Glutamatergic neuron (in vitro differentiated cells): ENCODE results near the gene INO80D. TPM values are rescaled to one million over a fixed set of nuclear protein-coding genes. Genes with fewer than 3 reads are reported as not detected.
"Not testable (repeated sequence)": the region's sequence is repeated elsewhere in the genome, so short reads cannot be mapped to it uniquely, and the experiment has no call there.

Source experiments
- DNase-seq: peaks from one replicate; pipeline ENCODE4 v3.0.0; 2022
- H3K27ac Mint-ChIP-seq: one replicate; pipeline ENCODE4 v1.8.0; 2020; ENCODE audit warnings: mild to moderate bottlenecking, mixed read lengths, inconsistent platforms; ENCODE audit not compliant: unreplicated experiment
- H3K27me3 Mint-ChIP-seq: one replicate; pipeline ENCODE4 v1.8.0; 2020; ENCODE audit warnings: mild to moderate bottlenecking, moderate library complexity, mixed read lengths, inconsistent platforms; ENCODE audit not compliant: unreplicated experiment
- H3K36me3 Mint-ChIP-seq: one replicate; pipeline ENCODE4 v1.8.0; 2020; ENCODE audit warnings: mild to moderate bottlenecking, mixed read lengths, inconsistent platforms; ENCODE audit not compliant: unreplicated experiment
- H3K4me1 Mint-ChIP-seq: one replicate; pipeline ENCODE4 v1.8.0; 2020; ENCODE audit warnings: mild to moderate bottlenecking, low read depth, mixed read lengths, inconsistent platforms; ENCODE audit not compliant: unreplicated experiment
- H3K4me3 Mint-ChIP-seq: one replicate; pipeline ENCODE4 v1.8.0; 2020; ENCODE audit warnings: mild to moderate bottlenecking, mixed read lengths, inconsistent platforms; ENCODE audit not compliant: unreplicated experiment
- H3K9me3 Mint-ChIP-seq: one replicate; pipeline ENCODE4 v1.8.0; 2020; ENCODE audit warnings: mild to moderate bottlenecking, moderate library complexity, mixed read lengths, inconsistent platforms; ENCODE audit not compliant: unreplicated experiment
- total RNA-seq: library from RNA; stranded (reverse); fragmentation: NEBNext Ultra II Directional; extraction: Animal tissue kit (Norgen Biotek cat#: 25700); gene quantifications from one replicate; pipeline ENCODE4 v1.2.1, GENCODE V29; 2021; ENCODE audit not compliant: unreplicated experiment
- TF ChIP-seq, protein P1 (sequence below): fragments of 200-600 bp; sonication (generic); IDR thresholded peaks from one replicate; pipeline ENCODE4 v1.5.0; 2021; ENCODE audit not compliant: partially characterized antibody, unreplicated experiment

INO80D gene
- total RNA-seq, 1 donor from 2014 or later = 25.0 TPM

DNA sequence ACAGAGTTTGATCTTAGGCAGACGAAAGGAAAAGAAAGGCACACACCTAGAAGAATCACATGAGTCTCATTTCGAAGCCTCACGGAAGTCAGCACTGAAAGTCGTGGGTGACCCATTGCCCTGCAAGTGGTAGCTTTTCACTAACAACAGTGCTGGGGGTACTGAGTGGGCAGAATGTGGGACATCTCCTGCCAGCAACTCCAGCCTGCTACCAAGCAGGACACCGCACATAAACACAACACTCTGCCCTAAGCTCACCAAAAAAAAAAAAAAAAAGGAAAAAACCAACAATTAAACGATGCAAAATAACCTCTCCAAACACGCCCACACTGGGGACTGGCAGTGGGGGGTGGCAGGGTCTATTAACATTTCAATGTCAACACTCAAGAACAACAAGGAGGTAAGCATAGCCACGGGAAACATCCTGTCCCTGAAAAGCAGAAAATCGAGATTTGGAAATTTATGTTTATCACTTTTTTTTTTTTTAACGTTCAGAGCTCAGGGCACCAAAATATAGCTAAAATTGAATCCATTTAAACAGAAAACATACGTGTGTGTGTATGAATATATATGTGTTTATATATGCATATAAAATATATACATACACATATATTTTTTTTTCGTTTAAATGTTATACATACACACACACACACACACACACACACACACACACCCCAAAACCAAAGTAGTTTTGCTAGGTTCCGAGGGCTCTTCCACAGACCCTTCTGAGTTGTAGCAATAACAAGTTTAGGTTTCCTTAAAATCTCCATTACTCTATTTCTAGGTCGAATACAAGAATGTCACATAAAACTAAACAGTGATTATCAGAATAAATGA is 2.2 kb downstream of the INO80D start:
- H3K27ac Mint-ChIP-seq = peak overlapping the region; percentile 80
- peaks cover 7% of the 10 kb centered on the region for H3K27me3 Mint-ChIP-seq
- peaks cover 12% of the 10 kb centered on the region for H3K9me3 Mint-ChIP-seq
- H3K4me1 Mint-ChIP-seq = peaks cover 15% of the 10 kb centered on the region
- H3K36me3 Mint-ChIP-seq = no peaks in the 10 kb centered on the region
- no peak for DNase-seq
- TF ChIP-seq, protein P1, sequence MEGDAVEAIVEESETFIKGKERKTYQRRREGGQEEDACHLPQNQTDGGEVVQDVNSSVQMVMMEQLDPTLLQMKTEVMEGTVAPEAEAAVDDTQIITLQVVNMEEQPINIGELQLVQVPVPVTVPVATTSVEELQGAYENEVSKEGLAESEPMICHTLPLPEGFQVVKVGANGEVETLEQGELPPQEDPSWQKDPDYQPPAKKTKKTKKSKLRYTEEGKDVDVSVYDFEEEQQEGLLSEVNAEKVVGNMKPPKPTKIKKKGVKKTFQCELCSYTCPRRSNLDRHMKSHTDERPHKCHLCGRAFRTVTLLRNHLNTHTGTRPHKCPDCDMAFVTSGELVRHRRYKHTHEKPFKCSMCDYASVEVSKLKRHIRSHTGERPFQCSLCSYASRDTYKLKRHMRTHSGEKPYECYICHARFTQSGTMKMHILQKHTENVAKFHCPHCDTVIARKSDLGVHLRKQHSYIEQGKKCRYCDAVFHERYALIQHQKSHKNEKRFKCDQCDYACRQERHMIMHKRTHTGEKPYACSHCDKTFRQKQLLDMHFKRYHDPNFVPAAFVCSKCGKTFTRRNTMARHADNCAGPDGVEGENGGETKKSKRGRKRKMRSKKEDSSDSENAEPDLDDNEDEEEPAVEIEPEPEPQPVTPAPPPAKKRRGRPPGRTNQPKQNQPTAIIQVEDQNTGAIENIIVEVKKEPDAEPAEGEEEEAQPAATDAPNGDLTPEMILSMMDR = no peak
- peak overlapping the region; percentile 92 for H3K4me3 Mint-ChIP-seq

DNA sequence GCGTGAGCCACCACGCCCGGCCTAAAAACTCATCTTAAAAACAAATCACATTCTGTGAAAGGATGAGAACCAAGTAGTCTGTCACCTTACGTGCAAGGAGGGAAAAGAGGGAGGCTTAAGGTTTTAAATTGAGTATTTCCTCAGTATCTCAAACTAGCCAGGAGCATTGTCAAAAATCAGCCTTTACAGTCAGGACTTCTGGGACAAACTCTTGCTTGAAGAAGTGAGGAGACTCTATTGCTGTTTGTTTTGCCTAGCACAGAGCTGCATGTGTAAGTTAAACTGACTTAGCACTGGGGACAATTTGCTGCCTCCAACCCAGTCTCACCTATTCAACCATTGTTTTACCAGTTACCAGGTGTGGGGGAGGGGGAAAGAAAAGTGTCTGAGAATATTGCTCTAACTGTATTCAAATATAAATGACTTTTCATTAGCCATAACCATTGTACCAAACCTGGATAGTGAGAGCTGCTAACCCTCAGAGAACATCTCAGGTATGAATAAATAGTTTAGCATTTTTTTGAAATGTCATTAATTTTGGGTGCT is 3.6 kb downstream of the INO80D start:
- no peak overlapping the region for H3K4me3 Mint-ChIP-seq
- no peak for DNase-seq
- TF ChIP-seq, protein P1 = no peak
- H3K27ac Mint-ChIP-seq = no peak overlapping the region
- H3K36me3 Mint-ChIP-seq = no peaks in the 10 kb centered on the region
- H3K27me3 Mint-ChIP-seq = peaks cover 7% of the 10 kb centered on the region
- peaks cover 12% of the 10 kb centered on the region for H3K9me3 Mint-ChIP-seq
- H3K4me1 Mint-ChIP-seq = peaks cover 15% of the 10 kb centered on the region

DNA sequence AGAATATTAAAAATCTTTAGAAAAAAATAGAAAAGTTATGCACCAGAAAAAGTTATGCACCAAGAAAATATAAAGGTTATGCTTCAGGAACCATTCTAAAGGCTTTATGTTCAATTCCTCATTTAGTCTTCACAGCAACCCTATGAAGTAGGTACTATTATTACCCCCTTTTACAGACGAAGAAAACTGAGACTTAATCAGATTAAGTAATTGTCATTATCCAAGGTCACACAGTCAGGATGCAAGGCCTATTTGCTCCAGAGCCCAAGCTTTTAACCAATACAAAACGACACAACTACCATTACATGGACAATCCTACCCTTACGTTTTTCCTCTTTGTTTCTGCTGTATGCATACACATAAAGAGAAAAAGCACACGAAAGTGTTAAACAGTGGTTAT is 5.0 kb downstream of the INO80D start:
- TF ChIP-seq, protein P1 = no peak
- Mint-ChIP-seq H3K27me3 (peaks cover 1% of the 10 kb centered on the region), H3K9me3 (peaks cover 7% of the 10 kb centered on the region), H3K4me3 (no peak overlapping the region), H3K4me1 (peaks cover 13% of the 10 kb centered on the region), H3K27ac (no peak overlapping the region), H3K36me3 (no peaks in the 10 kb centered on the region)
- DNase-seq = no peak

DNA sequence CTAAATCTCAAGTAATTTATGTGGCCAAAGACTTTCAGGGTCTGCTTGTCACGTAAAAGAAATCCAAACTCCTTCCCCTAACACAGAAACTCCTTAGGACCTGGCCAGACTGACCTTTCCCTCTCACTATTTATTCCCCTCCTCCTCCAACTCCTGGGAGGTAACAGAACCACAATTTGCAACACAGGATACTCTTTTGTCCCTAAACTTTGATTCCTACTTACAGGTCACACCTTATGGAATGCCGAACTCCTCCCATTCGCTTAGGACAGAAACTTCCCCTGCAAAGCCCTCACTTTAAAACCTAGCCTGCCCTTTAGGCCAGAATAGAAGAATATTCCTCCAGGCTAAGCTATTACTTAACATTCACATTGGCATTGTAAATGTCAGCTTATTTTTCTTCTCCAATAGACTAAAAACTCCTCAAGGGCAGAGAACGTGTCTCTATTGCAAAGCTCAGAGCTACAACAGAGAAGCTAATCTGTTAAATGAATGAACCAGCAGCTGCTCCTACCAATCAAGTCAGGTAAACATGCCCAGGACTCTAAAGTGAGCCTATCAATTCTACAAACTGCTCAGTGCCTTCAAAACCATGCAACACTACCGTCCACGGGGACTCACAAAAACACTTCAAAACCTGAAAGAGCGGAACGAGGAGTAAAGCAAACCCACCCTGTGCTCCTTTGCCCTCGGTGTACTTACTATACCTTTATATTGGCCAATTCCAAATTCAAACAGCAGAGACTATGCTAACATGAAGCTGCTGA is 6.1 kb downstream of the INO80D start:
- DNase-seq = no peak
- H3K4me3 Mint-ChIP-seq = no peak overlapping the region
- H3K27ac Mint-ChIP-seq = no peak overlapping the region
- TF ChIP-seq, protein P1 = no peak
- no peaks in the 10 kb centered on the region for H3K27me3 Mint-ChIP-seq
- no peaks in the 10 kb centered on the region for H3K36me3 Mint-ChIP-seq
- peaks cover 7% of the 10 kb centered on the region for H3K9me3 Mint-ChIP-seq
- peaks cover 13% of the 10 kb centered on the region for H3K4me1 Mint-ChIP-seq

DNA sequence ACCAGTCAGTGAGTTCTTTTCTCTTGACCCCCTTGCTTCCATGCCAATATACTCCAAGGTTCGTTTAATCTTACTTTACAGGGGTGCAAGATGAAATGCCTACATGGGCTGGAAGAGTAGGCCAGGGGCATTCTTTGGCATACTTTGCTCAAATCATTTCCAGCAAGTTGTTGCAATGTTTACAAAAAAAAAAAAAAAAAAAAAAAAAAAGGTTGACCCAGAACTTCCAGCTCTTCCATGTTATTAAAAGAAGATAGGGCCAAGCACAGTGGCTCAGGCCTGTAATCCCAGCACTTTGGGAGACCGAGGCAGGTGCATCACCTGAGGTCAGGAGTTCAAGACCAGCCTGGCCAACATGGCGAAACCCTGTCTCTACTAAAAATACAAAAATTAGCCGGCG is 8.1 kb downstream of the INO80D start:
- not testable (repeated sequence) for DNase-seq, H3K36me3 Mint-ChIP-seq, H3K27ac Mint-ChIP-seq, H3K4me3 Mint-ChIP-seq, H3K4me1 Mint-ChIP-seq, H3K9me3 Mint-ChIP-seq, H3K27me3 Mint-ChIP-seq
